C4-2B (cell line): ENCODE measurements around the gene OR51E1.

ENCODE experiments used
- CTCF ChIP-seq: fragments of 450-650 bp; conservative IDR thresholded peaks from 2 replicates; pipeline ENCODE4 v1.5.1; 2017; ENCODE audit warnings: mild to moderate bottlenecking
- ZFX ChIP-seq: fragments of 450-650 bp; IDR thresholded peaks from 2 replicates; pipeline ENCODE4 v1.6.1; 2017

GRCh38 chr11:4662876-4663275, 19.1 kb downstream of the OR51E1 start:
- TF ChIP-seq CTCF: no peak
- TF ChIP-seq ZFX: no peak
